IMR-90 (cell line): ENCODE data around the gene RPS15A. TPM values are rescaled to one million over a fixed set of nuclear protein-coding genes. Genes with fewer than 3 reads are reported as not detected.

Source experiments
- ATAC-seq: fragments of 200-7000 bp; cut with Tn5 transposase; 2 replicates; pipeline ENCODE4 v1.9.1; 2020; ENCODE audit warnings: low read depth, mild to moderate bottlenecking, moderate library complexity
- BruUV-seq: library from RNA; stranded (reverse); fragments of 400-500 nt; replicated peaks from 2 replicates; lab custom pipeline; 2021; lab: Mats Ljungman, UMichigan
- CTCF ChIA-PET: fragments of 300-600 bp; formaldehyde crosslinking; extraction: SDS; loops from one replicate; lab custom pipeline; 2021; ENCODE audit warnings: antibody characterized with exemption; lab: Yijun Ruan, JAX
- POLR2A ChIA-PET: fragments of 300-600 bp; sonication (Branson Sonifier 250); formaldehyde crosslinking; loops from one replicate; lab custom pipeline; 2022; ENCODE audit warnings: antibody characterized with exemption; ENCODE audit not compliant: unreplicated experiment; lab: Charles Lee
- DNase-seq: peaks from one replicate; pipeline ENCODE4 v3.0.0; 2013
- H2AFZ ChIP-seq: replicated peaks from 2 replicates; pipeline ENCODE3; 2013; ENCODE audit warnings: low read length, mild to moderate bottlenecking; ENCODE audit not compliant: poor library complexity
- H2AK5ac ChIP-seq: 2 replicates; pipeline ENCODE4 v1.6.1; 2013; ENCODE audit warnings: low read depth, low read length, inconsistent platforms
- H2AK9ac ChIP-seq: replicated peaks from 2 replicates; pipeline ENCODE3; 2013; ENCODE audit warnings: mild to moderate bottlenecking, low read depth, low read length, moderate library complexity; ENCODE audit not compliant: poor library complexity
- H2BK120ac ChIP-seq: 2 replicates; pipeline ENCODE4 v1.6.1; 2013; ENCODE audit warnings: low read depth, low read length, inconsistent platforms
- H2BK15ac ChIP-seq: 3 replicates; pipeline ENCODE4 v1.6.1; 2013; ENCODE audit warnings: low read depth, low read length, inconsistent platforms
- H2BK20ac ChIP-seq: 2 replicates; pipeline ENCODE4 v1.6.1; 2013; ENCODE audit warnings: low read depth, mild to moderate bottlenecking, inconsistent platforms, low read length, moderate library complexity
- H2BK5ac ChIP-seq: 2 replicates; pipeline ENCODE4 v1.6.1; 2013; ENCODE audit warnings: mild to moderate bottlenecking, low read depth, low read length, inconsistent platforms; ENCODE audit not compliant: poor library complexity, severe bottlenecking
- H3K14ac ChIP-seq: replicated peaks from 2 replicates; pipeline ENCODE4 v1.6.1; 2013; ENCODE audit warnings: low read depth, low read length, inconsistent platforms
- H3K18ac ChIP-seq: 2 replicates; pipeline ENCODE4 v1.6.1; 2013; ENCODE audit warnings: low read depth, low read length, control low read depth
- H3K23ac ChIP-seq: 2 replicates; pipeline ENCODE4 v1.6.1; 2013; ENCODE audit warnings: low read depth, low read length, inconsistent platforms
- H3K27ac ChIP-seq: 2 replicates; pipeline ENCODE4 v1.5.1; 2013; ENCODE audit warnings: mild to moderate bottlenecking, control low read depth, low read length; ENCODE audit not compliant: insufficient read depth
- H3K27me3 ChIP-seq: 2 replicates; pipeline ENCODE4 v1.6.1; 2013; ENCODE audit warnings: low read length; ENCODE audit not compliant: control insufficient read depth, insufficient read depth
- H3K36me3 ChIP-seq: 2 replicates; pipeline ENCODE4 v1.6.1; 2013; ENCODE audit warnings: low read length, mixed read lengths; ENCODE audit not compliant: control insufficient read depth, insufficient read depth
- H3K4ac ChIP-seq: 2 replicates; pipeline ENCODE4 v1.6.1; 2013; ENCODE audit warnings: low read depth, low read length, inconsistent platforms
- H3K4me1 ChIP-seq: 2 replicates; pipeline ENCODE4 v1.6.1; 2013; ENCODE audit warnings: low read length, mixed read lengths; ENCODE audit not compliant: control insufficient read depth, insufficient read depth
- H3K4me2 ChIP-seq: 2 replicates; pipeline ENCODE4 v1.6.1; 2013; ENCODE audit warnings: low read depth, mild to moderate bottlenecking, control low read depth, low read length, moderate library complexity
- H3K4me3 ChIP-seq: 2 replicates; pipeline ENCODE4 v1.5.1; 2013; ENCODE audit warnings: low read depth, mild to moderate bottlenecking, control low read depth, low read length, moderate library complexity; ENCODE audit not compliant: insufficient read depth
- H3K56ac ChIP-seq: 2 replicates; pipeline ENCODE4 v1.6.1; 2013; ENCODE audit warnings: low read length, inconsistent platforms; ENCODE audit not compliant: insufficient read depth; ENCODE audit errors: extremely low read depth
- H3K79me1 ChIP-seq, 2 experiments: 2 replicates each; pipeline ENCODE4 v1.6.1; 2013; ENCODE audit warnings: low read length in 2 of 2, inconsistent platforms in 1 of 2, low read depth in 1 of 2
- H3K9ac ChIP-seq: 2 replicates; pipeline ENCODE4 v1.6.1; 2013; ENCODE audit warnings: low read depth, low read length, control low read depth
- H3K9me1 ChIP-seq: 2 replicates; pipeline ENCODE4 v1.6.1; 2013; ENCODE audit warnings: low read length, inconsistent platforms; ENCODE audit not compliant: insufficient read depth
- H3K9me3 ChIP-seq: 2 replicates; pipeline ENCODE4 v1.6.1; 2013; ENCODE audit warnings: low read length; ENCODE audit not compliant: control insufficient read depth, insufficient read depth
- H4K20me1 ChIP-seq: 2 replicates; pipeline ENCODE4 v1.6.1; 2013; ENCODE audit warnings: low read length, inconsistent platforms; ENCODE audit not compliant: insufficient read depth
- H4K5ac ChIP-seq: 2 replicates; pipeline ENCODE4 v1.6.1; 2013; ENCODE audit warnings: mild to moderate bottlenecking, low read depth, low read length, control low read depth
- H4K8ac ChIP-seq, 2 experiments: 2 replicates each; pipeline ENCODE4 v1.6.1; 2013; ENCODE audit warnings: low read depth in 2 of 2, low read length in 2 of 2, control low read depth in 1 of 2, inconsistent platforms in 1 of 2
- H4K91ac ChIP-seq: 2 replicates; pipeline ENCODE4 v1.6.1; 2013; ENCODE audit warnings: low read depth, low read length, inconsistent platforms; ENCODE audit not compliant: insufficient read depth
- CEBPB ChIP-seq: IDR thresholded peaks from 2 replicates; pipeline ENCODE4 v1.6.1; 2012; ENCODE audit warnings: low read depth, low read length, improper control_type of control experiment
- FOS ChIP-seq: fragments of 150-350 bp; IDR thresholded peaks from 2 replicates; pipeline ENCODE4 v1.6.1; 2016; ENCODE audit warnings: low read depth, low read length
- MXI1 ChIP-seq: IDR thresholded peaks from 2 replicates; pipeline ENCODE4 v1.6.1; 2012; ENCODE audit warnings: low read depth, mild to moderate bottlenecking, low read length, moderate library complexity, borderline replicate concordance
- NFE2L2 ChIP-seq: fragments of 150-350 bp; IDR thresholded peaks from 2 replicates; pipeline ENCODE4 v1.6.1; 2016; ENCODE audit warnings: low read depth, mild to moderate bottlenecking, low read length
- RFX5 ChIP-seq: IDR thresholded peaks from 2 replicates; pipeline ENCODE4 v1.8.0; 2012; ENCODE audit warnings: low read depth, mild to moderate bottlenecking, low read length, moderate library complexity
- SMC3 ChIP-seq: fragments of 150-350 bp; IDR thresholded peaks from 2 replicates; pipeline ENCODE4 v1.6.1; 2016; ENCODE audit warnings: low read depth, mild to moderate bottlenecking, antibody characterized with exemption, low read length, moderate library complexity
- WGBS, 2 experiments: methylation state at CpG; one replicate each; pipeline versions ENCODE4 v1.1.5 to v1.1.7; 2013; ENCODE audit warnings: missing lambda C conversion rate in 2 of 2; ENCODE audit not compliant: insufficient read length in 1 of 2; ENCODE audit errors: extremely low coverage in 2 of 2; 5-methylcytosine and 5-hydroxymethylcytosine counted together
- dilution Hi-C: fragments of 300-500 bp; cut with HindIII; formaldehyde crosslinking; loops from one replicate; pipeline ENCODE4 v1.14.3; 2018; ENCODE audit warnings: low sequenced_read_pairs; ENCODE audit not compliant: unreplicated experiment
- in situ Hi-C: fragments of 300-500 bp; cut with MboI; formaldehyde crosslinking; loops from 3 replicates; pipeline ENCODE4 v1.14.3; 2019; ENCODE audit warnings: low sequenced_read_pairs, inconsistent platforms, mixed read lengths
- intact Hi-C: fragments of 100-400 bp; cut with micrococcal nuclease; formaldehyde crosslinking; loops from 2 replicates; pipeline ENCODE4 v1.10.0; 2022
- polyA plus RNA-seq, 3 experiments: library from polyadenylated mRNA; depleted of rRNA; stranded (reverse); fragments of >200 nt; gene quantifications; 2 replicates each; pipeline ENCODE4 v1.2.3, GENCODE V29; 2012; ENCODE audit warnings: low replicate concordance in 1 of 3
- total RNA-seq: library from RNA; depleted of rRNA; stranded (reverse); fragments of >200 nt; gene quantifications from 2 replicates; pipeline ENCODE4 v1.2.3, GENCODE V29; 2012

RPS15A gene
- total and polyA plus RNA-seq, 2 of the 4 experiments (the other 2 are of a cell fraction) = 4,588 to 4,619 TPM

- no peak overlapping the region for H3K4me3 ChIP-seq
- TF ChIP-seq SMC3 (no peak), NFE2L2 (no peak), MXI1 (no peak), RFX5 (no peak), CEBPB (no peak), FOS (no peak)
- no peak overlapping the region for H2BK15ac ChIP-seq
- H3K4me1 ChIP-seq = peaks cover 2% of the 10 kb centered on the region
- DNase-seq = no peak
- CTCF ChIA-PET = interaction anchor here (1.2 kb wide), 1 partner anchor 160 kb away, joined by 3 read pairs; no protein-coding TSS in a partner anchor
- no peak overlapping the region for H3K56ac ChIP-seq
- H3K27ac ChIP-seq = no peak overlapping the region
- intact Hi-C loops (loop anchor here (10.0 kb wide), 1 partner anchor 262 kb away; the partner anchor contains the start of gene COQ7), dilution Hi-C loops (no loop called here), in situ Hi-C loops (no loop called here)
- H3K27me3 ChIP-seq = no peaks in the 10 kb centered on the region
- no peak overlapping the region for H3K4ac ChIP-seq
- no peaks in the 10 kb centered on the region for H3K36me3 ChIP-seq
- no peak overlapping the region for H2BK120ac ChIP-seq
- no peak overlapping the region for H3K4me2 ChIP-seq
- WGBS, 2 experiments = no CpG with 5 or more reads among the region's 16 CpGs
- H3K9me1 ChIP-seq = no peaks in the 10 kb centered on the region
- no peak overlapping the region for H3K14ac ChIP-seq
- H3K18ac ChIP-seq = no peak overlapping the region
- H4K5ac ChIP-seq = no peak overlapping the region
- H4K8ac ChIP-seq = no peak overlapping the region
- no peak overlapping the region for H3K23ac ChIP-seq
- no peaks in the 10 kb centered on the region for H3K9me3 ChIP-seq
- peaks cover 18% of the 10 kb centered on the region; the same call in 1 of the 2 replicates for H4K20me1 ChIP-seq
- BruUV-seq = no TSS peak
- POLR2A ChIA-PET = no interaction called here
- no peak overlapping the region for H3K9ac ChIP-seq
- peaks cover 3 to 11% of the 10 kb centered on the region in 2 experiments; a peak in 1 of 4 replicates for H3K79me1 ChIP-seq
- H2BK5ac ChIP-seq = no peak overlapping the region
- ATAC-seq = no peak
- H2AK5ac ChIP-seq = no peak overlapping the region
- H2AK9ac ChIP-seq = no peak overlapping the region
- no peak overlapping the region for H2BK20ac ChIP-seq
- no peak overlapping the region for H2AFZ ChIP-seq
- H4K91ac ChIP-seq = no peak overlapping the region
These were observed 12.7 kb upstream of the RPS15A start for GRCh38 chr16:18802767-18803343.
